Stimulated activated naive CD4-positive, alpha-beta T cell treated with Interleukin-2 at 50 U/mL for 16 hours (primary cell): ENCODE data around the gene WFDC1.

Source experiments
- DNase-seq: peaks from one replicate; lab custom pipeline; 2025; lab: John Stamatoyannopoulos, UW

Gene WFDC1

DNA sequence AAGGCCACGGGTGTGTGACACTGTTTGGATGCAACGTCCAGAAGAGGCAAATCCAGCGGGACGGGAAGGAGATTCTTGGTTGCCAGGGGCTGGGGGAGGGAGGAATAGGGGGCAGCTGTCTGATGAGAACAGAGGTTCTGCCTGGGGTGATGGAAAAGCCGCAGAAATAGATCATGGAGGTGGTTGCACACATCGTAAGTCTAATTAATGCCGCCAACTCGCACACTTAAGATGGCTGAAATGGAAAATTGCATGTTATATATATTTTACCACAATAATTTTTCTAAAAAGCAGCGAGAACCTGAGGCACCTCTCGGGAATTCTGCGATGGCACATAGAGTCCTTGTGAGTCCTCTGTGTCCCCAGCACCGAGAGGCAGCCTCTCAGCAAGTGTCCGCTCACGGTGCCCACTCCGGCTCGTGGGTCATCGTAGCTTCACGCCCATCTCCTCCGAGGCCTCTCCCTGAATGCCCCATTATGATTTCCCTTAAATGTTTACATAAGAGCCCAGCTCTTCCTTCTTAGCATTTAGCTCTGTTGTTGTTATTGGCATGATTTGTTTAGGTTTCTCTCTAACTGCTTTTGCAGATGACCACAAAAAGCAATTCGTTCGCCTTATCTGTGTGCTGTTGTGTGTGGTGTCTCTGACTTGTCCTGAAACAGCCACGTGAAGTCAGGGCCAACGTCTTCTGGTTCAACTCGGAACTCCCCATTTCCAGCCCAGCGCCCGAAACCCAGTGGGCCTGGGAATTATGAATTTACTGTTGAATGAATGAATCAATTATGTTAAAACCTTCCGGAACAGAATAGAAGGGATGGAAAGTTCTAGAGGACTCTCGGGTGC, 7.7 kb downstream of the WFDC1 start:
- DNase-seq, result no peak

DNA sequence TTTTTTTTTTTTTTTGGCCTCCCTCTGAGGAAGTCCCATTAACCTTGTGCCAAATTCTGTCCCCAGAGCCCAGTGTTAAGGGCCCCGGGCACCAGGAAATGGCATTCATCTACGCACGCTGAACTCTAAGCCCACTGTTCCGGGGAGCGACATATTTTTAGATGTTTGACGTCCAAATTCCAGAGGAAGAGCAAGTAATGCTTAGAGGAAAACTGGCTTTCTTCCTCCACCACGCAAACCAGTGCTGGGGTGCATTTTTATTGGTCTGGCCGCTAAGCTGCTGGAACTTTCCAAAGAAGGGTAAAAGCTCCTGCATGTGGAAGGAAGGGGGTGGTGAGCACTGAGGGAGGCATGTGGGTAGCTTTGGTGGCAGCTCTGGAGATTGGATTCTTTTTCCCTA, 8.3 kb downstream of the WFDC1 start:
- no peak for DNase-seq

DNA sequence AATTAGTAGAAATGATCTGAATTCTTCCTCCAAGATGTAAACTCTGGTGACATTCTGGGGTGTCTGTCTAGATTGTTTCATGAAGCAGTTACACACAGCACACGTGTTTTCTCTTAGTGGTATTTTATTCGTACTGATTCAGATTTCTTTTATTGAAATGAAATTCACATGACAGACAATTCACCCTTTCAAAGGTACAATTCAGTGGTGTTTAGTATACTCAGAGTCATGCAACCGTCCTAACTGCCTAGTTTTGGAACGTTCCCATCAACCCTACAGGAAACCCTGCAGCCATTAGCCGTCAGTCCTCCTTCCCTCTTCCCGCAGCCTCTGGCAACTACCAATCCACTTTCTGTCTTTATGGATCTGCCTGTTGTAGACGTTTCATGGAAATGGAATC, 8.8 kb downstream of the WFDC1 start:
- no peak for DNase-seq

DNA sequence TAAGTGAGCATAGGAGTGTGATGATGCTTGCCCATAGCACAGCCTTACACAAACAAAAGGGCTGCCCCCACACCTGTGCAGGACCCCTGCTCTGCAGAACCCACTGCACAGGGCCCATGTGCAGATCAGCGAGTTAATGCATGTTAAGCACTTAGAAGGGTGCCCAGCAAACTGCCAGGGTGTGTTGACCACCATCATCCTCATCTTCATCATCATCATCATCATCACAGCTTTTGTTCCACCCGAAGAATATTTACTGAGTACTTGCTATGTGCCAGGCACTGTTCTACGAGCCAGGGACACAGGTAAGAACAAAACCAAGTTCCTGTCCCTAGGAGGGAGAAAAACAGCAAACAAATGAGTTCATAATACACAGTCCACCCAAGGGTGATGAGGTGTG, 11.9 kb downstream of the WFDC1 start:
- no peak for DNase-seq

DNA sequence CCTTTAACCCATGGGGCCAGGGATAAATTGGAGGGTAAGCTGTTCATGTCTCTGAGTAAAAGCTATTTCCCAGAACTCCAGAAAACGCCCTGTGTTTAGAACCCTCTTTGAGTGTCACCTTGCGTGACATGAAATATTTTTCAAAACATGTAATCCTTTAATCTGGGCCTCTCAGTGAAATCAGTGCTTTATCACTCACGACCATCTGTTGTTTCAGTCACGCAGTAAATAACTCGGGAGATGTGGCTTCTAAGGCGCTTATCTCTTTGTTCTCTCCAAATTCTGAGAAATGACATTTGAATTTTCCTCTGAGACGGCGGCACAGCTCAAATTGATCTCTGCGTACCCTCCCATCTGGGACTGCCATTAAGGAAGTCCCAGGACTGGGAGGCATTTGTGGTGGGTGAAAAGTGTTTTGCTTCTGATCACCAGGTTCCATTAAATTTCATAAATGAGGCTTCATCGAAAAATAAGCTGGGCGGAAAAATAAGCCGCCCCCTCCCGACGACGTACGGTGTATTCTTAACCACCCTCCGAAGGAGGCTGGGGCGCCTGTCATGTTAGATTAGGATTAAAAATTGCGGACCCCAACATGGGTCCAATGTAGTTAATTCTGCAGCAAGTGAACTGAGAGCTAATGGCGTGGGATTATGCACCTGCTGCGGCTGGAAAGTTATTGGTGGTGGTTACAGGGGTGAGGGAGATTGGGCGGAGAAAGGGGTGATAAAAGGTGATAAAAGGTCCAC, 12.7 kb downstream of the WFDC1 start:
- no peak for DNase-seq

DNA sequence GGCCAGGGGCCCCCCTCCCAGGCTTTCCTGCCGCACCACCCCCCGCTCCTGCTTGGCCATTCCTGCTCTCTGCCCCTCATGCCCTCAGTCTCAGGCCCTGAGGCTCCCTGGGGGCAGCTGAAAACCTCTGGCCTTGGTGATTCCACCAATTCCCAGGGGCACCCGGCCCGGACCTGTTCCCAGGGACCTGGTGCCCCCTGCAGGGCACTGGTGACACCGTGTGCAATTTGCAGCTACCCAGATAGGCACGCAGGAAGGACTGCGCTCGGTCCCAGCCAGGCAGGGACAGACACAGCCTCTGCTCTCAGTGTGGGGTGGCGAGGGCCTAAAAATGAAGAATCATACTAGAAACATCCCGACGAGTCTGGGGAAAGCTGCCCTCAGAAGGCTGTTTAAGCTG, 13.4 kb downstream of the WFDC1 start:
- no peak for DNase-seq

DNA sequence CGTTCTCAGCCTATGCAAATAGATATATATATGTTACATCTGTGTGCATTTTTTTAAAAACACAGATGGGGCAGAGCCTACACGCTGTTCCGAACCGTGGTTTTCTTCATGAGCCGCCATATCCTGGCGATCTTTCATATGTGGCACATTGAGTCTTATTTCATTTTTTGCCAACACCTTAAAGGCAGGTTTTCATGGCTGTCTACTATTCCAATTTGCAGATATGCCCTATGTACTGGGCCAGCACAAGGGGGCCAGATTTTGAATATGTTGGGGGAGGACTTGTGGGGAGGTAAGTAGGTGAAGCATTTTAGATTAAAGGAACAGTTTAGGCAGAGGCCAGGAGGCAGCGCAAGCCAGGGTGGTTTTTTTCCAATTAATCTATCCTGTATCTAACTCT, 16.0 kb downstream of the WFDC1 start:
- DNase-seq, result no peak

DNA sequence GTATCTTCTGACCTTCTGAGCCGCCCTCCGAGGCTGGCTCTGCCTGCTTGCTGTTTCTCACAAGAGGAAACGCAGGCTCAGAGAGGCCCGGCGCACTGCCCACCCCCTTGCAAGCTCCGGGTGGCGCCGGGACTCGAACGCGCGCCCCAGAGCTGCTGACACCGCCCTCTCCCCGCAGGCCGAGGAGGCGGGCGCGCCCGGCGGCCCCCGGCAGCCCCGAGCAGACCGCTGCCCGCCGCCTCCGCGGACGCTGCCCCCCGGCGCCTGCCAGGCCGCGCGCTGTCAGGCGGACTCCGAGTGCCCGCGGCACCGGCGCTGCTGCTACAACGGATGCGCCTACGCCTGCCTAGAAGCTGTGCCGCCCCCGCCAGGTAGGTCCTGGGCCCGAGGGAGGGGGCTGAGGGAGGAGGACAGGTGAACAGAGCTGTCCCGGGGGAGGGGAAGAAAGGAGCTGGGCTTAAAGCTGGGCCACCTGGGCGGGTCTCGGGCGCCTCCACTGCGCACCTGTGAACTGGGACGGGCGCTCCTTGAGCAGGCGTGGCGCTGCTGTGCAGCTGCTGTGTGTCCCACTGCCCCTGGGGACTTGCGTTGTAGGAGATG, 18.2 kb downstream of the WFDC1 start:
- DNase-seq, result no peak

DNA sequence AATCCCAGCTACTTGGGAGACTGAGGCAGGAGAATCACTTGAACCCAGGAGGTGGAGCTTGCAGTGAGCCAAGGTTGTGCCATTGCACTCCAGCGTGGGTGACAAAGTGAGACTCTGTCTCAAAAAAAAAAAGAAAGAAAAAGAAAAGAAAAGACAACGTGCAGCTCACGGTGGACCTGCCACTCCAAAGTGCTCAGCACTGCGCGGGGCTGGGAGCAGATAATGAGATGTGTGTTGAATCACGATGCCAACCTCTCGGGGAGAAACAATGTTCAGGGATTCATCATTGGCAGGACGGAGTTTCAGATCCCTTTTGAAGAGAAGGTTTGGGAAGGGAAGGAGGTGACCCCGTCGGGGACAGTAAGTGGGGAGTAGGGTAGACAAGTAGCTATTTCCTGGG, 19.2 kb downstream of the WFDC1 start:
- no peak for DNase-seq

DNA sequence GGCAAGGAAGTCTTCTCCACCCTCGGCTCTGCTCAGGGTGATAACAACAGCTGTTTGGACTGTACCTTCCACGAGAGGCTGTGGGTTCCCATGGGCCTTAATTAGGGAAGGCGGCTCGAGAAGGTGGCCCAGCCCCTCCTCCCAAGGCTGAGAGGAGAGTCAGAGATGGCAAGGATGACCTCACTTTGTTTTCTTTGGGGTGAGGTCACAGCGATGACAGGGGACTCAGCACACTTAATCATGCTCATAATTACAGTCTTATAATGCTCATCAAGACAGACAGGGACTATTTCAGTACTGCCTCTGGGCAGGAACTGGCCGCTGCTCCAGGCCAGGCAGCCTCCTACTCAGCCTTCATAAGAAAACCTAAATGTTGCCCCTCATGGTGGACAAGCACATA, 19.7 kb downstream of the WFDC1 start:
- no peak for DNase-seq

DNA sequence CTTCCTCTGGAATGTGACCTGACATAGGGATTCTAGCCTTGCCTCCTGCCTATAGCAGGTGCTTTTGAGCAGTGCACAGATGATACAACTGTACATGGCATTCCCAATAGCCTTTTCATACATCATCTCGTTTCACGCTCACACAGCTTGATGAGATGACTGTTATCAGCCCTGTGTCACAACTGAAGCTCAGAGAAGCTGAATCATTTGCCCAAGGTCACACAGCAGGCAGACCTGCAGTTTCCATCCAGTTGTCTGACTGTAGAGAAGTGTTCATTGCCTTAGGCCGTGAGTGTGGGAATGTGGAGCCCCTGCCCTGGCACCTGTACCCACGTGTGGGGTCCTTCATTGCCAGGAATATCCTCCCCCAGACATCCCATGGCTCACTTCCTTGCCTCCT, 20.1 kb downstream of the WFDC1 start:
- no peak for DNase-seq

DNA sequence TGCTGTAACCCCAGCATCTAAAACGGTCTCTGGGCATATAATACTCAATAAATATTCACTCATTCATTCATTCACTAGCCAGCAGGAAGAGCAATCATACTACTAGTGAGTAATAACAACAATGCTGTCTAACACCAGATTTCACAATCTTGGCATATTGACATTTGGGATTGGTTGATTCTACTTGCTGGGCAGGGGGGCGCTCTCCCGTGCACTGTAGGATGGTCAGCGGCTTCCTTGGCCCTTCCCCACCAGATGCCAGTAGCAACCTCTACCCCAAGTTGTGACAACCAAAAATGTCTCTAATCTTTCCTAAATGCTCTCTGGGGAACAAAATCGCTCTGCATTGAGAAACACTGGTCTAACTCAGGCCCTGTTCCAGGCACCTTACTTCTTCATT, 20.7 kb downstream of the WFDC1 start:
- DNase-seq, result no peak

DNA sequence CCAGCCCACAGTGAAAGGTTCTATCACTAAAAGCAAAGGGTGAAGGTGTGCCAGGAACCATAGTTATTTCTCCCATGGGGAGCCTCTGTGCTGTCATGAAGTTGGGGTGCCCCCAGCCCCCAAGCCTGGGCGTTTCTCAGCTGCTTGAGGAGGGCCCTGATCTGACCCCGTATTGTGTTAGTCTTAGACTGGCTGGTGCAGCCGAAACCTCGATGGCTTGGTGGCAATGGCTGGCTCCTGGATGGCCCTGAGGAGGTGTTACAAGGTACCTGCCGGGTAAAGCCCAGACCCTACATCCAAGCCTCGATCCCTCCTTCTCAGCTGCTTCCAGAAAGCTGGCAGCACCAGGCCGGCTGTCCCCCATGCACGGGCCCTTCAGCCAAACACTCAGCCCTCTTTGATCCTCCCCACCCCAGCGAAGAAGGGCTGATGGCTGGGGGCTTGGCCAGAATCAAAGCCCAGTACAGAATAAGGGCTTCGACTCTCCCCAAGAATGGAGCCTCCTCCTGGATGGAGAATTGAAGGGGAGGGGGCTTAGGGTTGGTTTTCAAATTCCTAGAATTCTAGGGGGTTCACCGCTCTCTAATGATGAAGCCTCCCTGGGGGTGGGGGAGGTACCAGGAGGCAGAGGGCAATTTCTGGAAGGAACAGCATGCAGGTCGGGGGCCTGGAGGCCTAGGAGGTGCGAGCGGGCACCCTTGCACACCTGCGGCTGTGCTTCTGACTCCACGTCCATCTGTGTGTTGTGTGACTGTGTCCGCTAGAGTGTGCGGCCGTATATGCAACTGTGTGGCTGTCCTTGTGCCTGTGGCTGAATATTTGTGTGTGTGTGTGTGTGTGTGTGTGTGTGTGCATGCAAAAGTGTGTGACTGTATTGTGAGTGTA, 23.7 kb downstream of the WFDC1 start:
- DNase-seq, result no peak

DNA sequence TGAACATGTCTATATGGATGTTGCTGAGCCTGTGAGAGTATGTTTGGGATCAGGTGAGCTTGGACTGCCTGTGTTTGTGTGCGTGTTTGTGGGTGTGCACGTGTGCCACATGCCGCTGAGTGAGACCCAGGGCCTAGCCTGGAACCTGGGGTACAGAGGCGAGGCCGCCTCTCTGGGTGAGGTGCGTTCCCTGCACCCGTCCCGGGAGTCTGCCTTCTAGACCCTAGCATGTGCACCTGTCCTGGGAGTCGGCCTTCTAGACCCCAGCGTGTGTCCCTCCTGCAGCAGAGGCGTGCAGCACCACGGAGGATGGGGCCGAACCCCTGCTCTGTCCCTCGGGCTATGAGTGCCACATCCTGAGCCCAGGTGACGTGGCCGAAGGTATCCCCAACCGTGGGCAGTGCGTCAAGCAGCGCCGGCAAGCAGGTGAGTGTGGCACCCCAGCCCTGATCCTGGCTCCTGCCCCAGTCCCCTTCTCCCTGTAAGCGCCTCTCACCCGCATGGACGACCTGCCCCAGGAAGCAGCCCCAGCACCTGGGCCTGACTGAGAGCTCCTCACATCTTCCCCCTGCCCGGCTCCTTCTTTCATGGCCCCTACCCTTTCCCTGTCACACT, 24.6 kb downstream of the WFDC1 start:
- DNase-seq, result no peak

DNA sequence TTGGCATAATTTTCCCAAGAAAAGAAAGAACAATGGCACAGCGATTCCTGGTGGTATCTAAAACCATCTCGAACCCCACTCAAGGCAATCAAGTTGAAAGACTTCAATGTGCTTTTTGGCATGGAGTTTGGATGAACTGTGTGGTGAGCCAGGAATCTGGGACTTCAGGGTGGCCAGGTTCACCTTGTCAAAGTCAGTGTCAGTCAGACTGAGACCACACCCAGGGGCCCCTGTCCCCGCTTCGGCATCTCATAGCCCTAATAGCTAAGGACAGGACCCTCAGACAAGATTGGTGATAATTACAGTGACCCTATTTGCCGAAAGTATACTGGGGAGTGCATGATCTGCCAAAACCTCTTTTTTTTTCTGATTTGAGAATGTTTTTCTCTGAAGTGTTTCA, 25.8 kb downstream of the WFDC1 start:
- no peak for DNase-seq

DNA sequence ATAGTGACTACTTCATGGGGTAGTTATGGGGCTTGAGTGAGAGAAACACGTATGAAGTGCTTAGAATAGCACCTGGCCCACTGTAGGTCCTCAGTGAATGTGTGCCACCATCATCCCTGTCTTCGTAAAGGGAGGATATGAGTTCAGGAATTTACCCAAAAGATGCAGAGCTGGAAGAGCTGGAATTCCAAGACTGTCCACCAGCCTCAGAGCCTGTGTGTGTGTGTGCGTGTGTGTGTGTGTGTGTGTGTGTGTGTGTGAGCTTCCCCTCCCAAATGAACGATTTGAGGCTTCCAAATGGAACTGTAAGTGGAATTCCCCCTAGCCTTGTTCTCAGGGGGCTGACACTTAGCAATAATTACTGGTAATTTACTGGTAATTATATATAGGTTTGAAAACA, 27.3 kb downstream of the WFDC1 start:
- no peak for DNase-seq

DNA sequence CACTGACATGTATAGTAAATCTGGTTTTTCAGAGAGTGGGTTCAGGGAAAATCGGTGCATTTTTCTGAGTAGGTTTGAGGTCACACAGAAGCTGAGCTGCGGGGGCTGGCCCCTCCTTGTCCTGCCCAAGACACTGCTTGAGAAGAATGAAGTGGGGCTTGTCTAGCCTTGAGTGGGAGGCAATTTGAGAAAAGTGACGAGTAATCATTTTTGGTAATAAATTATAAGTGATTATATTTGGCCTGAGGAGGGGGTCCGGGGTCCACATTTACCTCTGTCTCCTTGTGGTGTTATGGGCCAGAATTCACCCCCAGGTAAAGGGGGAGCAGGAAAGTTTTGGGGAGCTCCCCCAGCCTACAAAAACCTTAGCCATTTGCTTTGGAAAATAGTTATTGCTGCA, 28.1 kb downstream of the WFDC1 start:
- DNase-seq, result no peak

DNA sequence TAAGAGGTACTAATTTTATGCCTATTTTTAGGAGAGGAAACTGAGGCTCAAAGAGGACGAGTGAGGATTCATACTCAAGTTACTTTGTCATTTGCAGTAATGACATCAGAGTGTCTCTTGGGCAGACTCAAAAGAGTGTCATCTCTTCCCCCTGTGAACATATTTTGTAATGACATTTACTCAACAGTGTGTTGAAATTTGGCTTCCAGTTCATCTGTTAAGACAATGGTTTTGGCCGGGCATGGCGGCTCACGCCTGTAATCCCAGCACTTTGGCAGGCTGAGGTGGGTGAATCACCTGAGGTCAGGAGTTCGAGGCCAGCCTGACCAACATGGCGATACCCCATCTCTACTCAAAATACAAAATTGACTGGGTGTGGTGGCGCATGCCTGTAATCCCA, 28.9 kb downstream of the WFDC1 start:
- no peak for DNase-seq

DNA sequence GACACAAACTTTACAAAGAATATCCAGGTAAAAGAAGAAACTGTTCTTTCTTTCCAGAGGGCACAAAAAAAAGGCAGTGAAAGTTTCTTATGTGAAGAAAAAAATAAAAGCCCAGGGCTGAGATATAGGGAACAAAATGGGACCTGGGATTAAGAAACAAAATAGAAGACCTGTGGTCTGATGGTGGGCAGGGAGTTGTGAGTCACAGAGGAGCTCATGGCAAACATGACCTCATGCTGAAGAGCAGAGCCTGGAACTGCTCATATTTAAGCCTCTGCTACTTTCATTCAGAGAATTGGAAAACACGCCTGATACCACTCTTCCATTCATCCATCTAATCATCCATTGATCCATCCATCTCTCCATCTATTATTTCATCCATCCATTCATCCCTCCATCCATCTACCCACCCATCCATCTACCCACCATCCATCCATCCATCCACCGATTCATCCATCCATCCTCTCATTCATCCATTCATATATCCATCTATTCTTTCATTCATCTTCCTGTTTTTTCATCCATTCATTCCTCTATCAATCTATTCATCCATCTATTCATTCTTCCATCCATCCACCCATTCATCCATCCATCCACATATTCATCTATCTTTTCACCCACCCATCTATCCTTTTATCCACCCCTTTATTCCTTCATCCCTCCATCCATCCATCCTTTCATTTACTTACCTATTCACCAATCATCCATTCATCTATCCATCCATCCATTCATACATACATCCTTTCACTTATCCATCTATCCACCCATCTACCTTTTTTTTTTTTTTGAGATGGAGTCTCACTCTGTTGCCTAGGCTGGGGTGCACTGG, 30.0 kb downstream of the WFDC1 start:
- DNase-seq, result no peak

DNA sequence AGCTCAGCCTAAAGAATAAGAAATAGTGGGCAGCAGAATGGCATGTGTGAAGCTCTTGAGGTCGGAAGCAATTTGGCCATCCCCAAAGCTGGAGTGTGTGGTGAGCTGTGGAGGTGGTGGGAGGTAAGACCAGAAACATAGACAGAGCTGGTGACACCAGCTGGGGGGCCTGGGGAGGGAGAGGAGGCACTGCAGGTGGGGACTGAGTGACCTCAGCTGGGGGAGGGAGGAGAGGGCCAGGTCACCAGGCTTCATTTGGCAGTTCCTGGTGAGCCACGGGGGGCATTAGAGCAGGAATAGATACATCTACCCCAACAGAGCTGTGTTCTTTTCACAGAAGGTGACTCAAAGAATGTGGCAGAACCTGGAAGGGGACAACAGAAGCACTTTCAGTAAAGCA, 31.9 kb downstream of the WFDC1 start:
- no peak for DNase-seq

DNA sequence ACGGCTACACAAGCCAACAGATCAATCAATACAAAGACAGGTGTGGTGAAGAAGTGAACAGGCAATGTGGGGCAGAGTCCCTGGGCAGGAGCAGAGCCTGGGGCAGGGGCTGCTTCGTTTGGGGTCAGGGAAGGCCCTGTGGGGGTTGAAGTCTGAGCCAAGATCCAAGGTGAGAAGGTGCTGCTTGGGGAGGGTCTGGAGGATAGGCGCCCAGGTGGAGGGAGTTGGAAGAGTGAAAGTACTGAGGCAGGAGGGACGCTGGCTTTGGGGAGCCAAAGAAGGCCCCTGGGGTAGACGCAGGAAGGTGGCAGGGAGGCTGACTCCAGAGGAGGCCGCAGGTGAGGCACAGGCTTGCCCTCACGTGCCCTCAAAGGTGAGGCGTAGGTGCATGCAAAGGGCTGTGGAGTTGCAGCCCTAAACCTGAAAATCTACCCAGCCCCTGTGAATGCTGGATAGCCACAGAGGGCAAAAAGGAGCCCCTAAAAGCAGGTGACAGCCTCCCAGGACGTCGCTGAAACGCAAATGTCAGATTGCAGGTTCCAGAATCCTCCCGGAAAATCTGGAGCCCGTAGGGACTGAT, 33.3 kb downstream of the WFDC1 start:
- DNase-seq, result no peak
